HG03139 (cell line): ENCODE data around the gene SEC61G.

Experiments used
- ATAC-seq: cut with Tn5 transposase; IDR thresholded peaks from one replicate; pipeline ENCODE4 v1.9.1; 2021; ENCODE audit not compliant: unreplicated experiment

The SEC61G gene

GRCh38 chr7:54758702-54759592 is at the start of gene SEC61G:
SEC61G (minus strand) TSS chr7:54759211; CDS start chr7:54757588, 1,623 bp downstream.
- ATAC-seq = peak; percentile 96

- ATAC-seq = no peak
These were observed 43.8 kb upstream of the SEC61G start for GRCh38 chr7:54802841-54803240.

GRCh38 chr7:54802114-54802513 is 43.1 kb upstream of the SEC61G start:
- ATAC-seq = no peak

- ATAC-seq = no peak
These were observed 40.8 kb upstream of the SEC61G start for GRCh38 chr7:54799792-54800191.

DNA sequence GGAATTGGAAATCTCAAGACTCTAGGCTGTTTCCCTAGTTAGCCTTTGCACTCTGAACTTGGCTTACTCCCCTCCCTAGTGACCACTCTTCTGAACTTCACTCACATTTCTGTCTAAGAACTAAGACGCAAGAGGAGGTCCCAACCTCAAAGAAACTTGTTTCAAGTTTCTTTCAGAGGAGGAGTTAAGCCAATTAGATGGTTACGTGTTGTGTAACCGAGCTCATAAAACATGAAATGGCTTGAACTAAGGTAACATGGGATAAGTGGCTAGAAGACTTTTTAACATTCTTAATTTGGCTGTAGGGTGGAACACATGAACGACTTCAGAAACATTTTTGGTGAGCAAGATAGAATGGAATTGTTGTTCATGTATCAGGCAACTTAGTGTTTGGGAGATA is 39.5 kb upstream of the SEC61G start:
- ATAC-seq = no peak

GRCh38 chr7:54796853-54797252 is 37.8 kb upstream of the SEC61G start:
- ATAC-seq = no peak

- ATAC-seq = no peak
These were observed 37.1 kb upstream of the SEC61G start for GRCh38 chr7:54796150-54796549.

DNA sequence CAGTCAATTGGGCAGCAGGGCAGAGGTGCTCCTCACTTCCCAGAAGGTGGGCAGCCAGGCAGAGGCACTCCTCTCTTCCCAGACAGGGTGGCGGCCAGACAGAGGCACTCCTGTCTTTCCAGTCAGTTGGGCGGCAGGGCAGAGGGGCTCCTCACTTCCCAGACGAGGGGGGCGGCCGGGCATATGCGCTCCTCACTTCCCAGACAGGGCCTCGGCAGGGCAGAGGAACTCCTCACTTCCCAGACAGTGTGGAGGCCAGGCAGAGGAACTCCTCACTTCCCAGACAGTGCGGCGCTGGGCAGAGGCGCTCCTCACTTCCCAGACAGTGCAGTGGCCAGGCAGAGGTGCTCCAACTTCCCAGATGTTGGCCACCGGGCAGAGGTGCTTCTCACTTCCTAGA is 33.4 kb upstream of the SEC61G start:
- no peak for ATAC-seq

- ATAC-seq = peak; percentile 69
These were observed 29.7 kb upstream of the SEC61G start for GRCh38 chr7:54788664-54789063.

- no peak for ATAC-seq
These were observed 26.2 kb upstream of the SEC61G start for GRCh38 chr7:54785261-54785660.

GRCh38 chr7:54783952-54784351 is 24.9 kb upstream of the SEC61G start:
- ATAC-seq = no peak

- no peak for ATAC-seq
These were observed 23.8 kb upstream of the SEC61G start for GRCh38 chr7:54782829-54783228.

DNA sequence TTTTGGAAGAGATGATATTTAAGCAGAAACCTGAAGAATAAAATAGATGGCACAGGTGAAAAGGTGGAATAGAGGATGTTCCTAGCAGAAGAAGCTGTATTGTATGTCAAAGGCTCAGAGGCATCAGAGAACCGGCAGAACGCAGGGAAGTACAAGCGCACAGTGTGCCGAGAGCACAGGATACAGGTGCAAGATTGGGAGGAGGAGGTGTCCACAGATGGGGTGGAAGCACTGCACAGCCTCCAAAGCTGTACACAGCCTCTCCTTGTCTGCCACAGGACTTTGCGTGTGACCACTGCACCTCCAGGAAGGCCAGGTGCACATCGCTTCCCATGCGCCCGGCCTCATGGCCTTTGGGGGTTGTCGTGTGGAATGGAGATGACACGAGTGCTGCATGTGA is 23.3 kb upstream of the SEC61G start:
- no peak for ATAC-seq

DNA sequence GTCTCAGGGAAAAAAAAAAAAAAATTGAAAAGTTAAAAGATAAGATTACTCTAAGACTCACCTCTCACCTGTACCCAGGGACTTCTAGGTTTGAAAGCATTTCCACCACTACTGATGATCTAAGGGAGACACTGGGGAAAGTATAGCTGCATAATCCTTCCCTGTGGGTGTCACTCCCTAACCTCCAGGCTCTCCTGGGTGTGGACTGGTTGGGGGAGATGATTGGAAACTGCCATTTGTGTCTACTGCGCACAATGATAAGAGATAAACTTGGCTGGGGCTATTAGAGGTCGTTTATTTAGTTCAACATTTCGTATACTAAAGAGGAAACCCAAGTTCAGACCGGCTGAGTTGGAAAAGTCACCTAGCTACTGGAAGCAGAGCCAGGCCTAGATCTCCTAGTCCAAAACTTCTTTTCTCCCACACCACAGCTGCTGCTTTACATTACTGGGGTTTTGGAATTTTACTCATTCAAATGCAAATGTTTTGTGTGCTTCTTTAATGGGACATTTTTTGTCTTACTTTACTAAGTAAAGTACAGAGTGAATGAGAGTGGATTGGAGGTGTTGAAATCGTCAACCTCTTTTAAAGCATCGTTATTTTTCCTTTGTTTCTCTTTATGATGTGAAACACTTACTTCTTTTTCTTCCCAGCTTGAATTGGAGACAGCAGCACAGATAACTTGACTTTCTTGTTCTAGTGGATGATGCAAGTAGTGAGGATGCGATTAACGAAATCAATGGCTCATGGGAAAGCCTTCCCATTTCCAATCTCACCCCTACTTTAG is 22.3 kb upstream of the SEC61G start:
- no peak for ATAC-seq

DNA sequence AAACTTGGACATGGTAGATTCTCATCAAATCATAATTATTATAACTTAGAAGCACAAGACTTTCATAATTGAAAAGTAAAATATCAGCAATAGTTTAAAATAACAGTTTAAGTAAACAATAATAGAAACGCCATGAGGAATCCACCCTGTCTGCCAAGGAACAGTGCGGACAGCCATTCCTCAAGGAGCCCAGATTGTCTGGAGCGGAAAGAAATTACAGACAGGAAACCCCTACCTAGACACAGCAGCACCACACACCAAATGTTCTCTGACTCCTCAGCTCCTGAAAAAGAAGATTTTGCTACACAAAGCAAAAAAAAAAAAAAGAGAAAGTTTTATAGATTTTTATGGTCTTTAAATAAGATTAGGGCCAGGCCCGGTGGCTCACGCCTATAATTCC is 21.5 kb upstream of the SEC61G start:
- ATAC-seq = no peak

DNA sequence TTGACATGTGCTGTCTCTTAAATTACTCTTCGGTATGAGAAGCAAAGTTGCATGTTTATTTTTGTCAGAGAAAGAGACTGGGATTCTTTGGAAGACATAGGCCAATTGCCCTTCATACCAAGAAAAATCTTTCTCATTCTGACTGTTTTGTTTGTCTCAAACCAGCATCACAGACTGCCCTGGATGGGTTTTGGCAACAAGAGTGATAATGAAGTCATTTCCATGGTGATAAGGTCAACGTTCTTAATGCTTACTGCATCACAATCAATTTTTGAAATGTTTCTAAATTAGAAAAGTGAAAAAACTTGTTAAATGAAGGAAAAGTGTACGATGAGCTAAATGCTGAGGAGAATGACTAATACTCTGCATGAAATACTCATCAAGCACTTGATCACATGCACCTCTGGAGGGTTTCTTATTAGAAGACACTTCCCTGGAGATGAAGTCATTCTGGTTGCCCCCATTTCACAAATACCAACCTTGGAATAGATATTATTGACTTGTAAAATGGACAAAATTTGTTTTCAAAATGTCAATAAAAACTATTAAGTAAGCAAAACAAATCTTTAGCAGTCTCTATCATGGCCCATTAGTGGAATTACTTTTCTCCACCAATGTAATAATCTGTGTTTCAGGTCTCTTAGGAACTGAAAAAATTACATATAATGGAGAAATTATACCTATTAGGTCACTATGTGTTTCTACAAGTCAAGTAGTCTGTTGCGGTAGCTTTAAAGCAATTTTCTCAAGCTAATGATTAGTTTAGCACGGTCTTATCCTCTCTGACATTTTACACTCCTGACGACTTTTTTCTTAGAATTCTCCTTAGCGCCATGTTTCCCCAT is 19.9 kb upstream of the SEC61G start:
- no peak for ATAC-seq

- ATAC-seq = no peak
These were observed 19.2 kb upstream of the SEC61G start for GRCh38 chr7:54778166-54778565.

- no peak for ATAC-seq
These were observed 16.1 kb upstream of the SEC61G start for GRCh38 chr7:54774785-54775740.

GRCh38 chr7:54773472-54774399 is 14.7 kb upstream of the SEC61G start:
- no peak for ATAC-seq
